Calu3 (cell line): Measurements from ENCODE around the gene TH. TPM values are rescaled to one million over a fixed set of nuclear protein-coding genes. Genes with fewer than 3 reads are reported as not detected.

Experiments
- BruUV-seq: library from RNA; stranded (reverse); fragments of 400-500 nt; replicated peaks from 2 replicates; lab custom pipeline; 2021; lab: Mats Ljungman, UMichigan
- CTCF ChIA-PET: fragments of 300-600 bp; sonication (Branson Sonifier 250); formaldehyde crosslinking; loops from one replicate; lab custom pipeline; 2022; ENCODE audit warnings: antibody characterized with exemption; lab: Charles Lee
- DNase-seq: peaks from one replicate; pipeline ENCODE4 v3.0.0; 2022
- H3K27ac Mint-ChIP-seq: one replicate; pipeline ENCODE4 v1.8.0; 2022; ENCODE audit warnings: mixed read lengths; ENCODE audit not compliant: unreplicated experiment
- H3K27me3 Mint-ChIP-seq: one replicate; pipeline ENCODE4 v1.8.0; 2022; ENCODE audit warnings: mixed read lengths; ENCODE audit not compliant: unreplicated experiment
- H3K36me3 Mint-ChIP-seq: one replicate; pipeline ENCODE4 v1.8.0; 2022; ENCODE audit warnings: mild to moderate bottlenecking, moderate library complexity, mixed read lengths; ENCODE audit not compliant: insufficient read depth, unreplicated experiment
- H3K4me1 Mint-ChIP-seq: one replicate; pipeline ENCODE4 v1.8.0; 2022; ENCODE audit warnings: mild to moderate bottlenecking, low read depth, mixed read lengths; ENCODE audit not compliant: unreplicated experiment
- H3K4me3 Mint-ChIP-seq: one replicate; pipeline ENCODE4 v1.8.0; 2022; ENCODE audit warnings: mild to moderate bottlenecking, low read depth, moderate library complexity, mixed read lengths; ENCODE audit not compliant: unreplicated experiment
- H3K9me3 Mint-ChIP-seq: one replicate; pipeline ENCODE4 v1.8.0; 2022; ENCODE audit warnings: low read depth, mixed read lengths; ENCODE audit not compliant: unreplicated experiment
- intact Hi-C: fragments of 100-400 bp; cut with micrococcal nuclease; formaldehyde crosslinking; loops from one replicate; pipeline ENCODE4 v1.10.0; 2022; ENCODE audit not compliant: unreplicated experiment
- total RNA-seq: library from RNA; stranded (reverse); gene quantifications from 2 replicates; pipeline ENCODE4 v1.2.3, GENCODE V29; 2022
- TF ChIP-seq, protein P1 (sequence below): fragments of 200-600 bp; IDR thresholded peaks from one replicate; pipeline ENCODE4 v1.8.0; 2022; ENCODE audit warnings: antibody characterized with exemption; ENCODE audit not compliant: unreplicated experiment

Gene TH
- total RNA-seq, 1 experiment from 2014 or later: not detected

DNA sequence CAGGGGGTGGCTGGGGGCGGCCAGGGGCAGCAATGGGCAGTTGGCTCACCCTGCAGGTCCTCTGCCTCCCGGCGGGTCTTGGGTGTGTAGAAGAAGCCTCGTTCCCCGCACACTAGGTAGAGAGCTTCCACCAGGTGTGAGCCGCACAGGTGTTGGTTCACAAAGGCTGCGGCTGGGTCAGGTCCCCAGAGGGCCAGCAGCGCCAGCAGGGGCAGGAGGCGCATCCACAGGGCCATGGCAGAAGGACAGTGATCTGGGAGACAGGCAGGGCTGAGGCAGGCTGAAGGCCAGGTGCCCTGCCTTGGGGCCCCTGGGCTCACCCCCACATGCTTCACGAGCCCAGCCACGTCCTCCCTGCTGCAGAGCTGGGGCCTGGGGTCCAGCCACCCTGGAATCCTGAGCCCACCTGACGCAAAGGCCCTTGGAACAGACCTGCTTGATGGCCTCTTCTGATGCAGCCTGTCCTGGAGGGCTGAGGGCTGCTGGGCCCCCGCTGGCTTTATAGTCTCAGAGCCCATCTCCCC lies 10.8 kb downstream of the TH start, which contains the start of gene INS:
TSS of gene INS (minus strand) at position 474 of the 524 bp plus-strand sequence. CDS start at position 236, 238 bp downstream.
- no peaks in the 10 kb centered on the region for H3K36me3 Mint-ChIP-seq
- BruUV-seq: no TSS peak
- no peak within 1 kb of the TSS for H3K27ac Mint-ChIP-seq
- no peaks in the 10 kb centered on the region for H3K4me1 Mint-ChIP-seq
- DNase-seq: no peak
- CTCF ChIA-PET: no interaction called here
- TF ChIP-seq, protein P1, sequence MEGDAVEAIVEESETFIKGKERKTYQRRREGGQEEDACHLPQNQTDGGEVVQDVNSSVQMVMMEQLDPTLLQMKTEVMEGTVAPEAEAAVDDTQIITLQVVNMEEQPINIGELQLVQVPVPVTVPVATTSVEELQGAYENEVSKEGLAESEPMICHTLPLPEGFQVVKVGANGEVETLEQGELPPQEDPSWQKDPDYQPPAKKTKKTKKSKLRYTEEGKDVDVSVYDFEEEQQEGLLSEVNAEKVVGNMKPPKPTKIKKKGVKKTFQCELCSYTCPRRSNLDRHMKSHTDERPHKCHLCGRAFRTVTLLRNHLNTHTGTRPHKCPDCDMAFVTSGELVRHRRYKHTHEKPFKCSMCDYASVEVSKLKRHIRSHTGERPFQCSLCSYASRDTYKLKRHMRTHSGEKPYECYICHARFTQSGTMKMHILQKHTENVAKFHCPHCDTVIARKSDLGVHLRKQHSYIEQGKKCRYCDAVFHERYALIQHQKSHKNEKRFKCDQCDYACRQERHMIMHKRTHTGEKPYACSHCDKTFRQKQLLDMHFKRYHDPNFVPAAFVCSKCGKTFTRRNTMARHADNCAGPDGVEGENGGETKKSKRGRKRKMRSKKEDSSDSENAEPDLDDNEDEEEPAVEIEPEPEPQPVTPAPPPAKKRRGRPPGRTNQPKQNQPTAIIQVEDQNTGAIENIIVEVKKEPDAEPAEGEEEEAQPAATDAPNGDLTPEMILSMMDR: no peak
- intact Hi-C loops: no loop called here
- H3K27me3 Mint-ChIP-seq: peaks cover 56% of the 10 kb centered on the region
- H3K4me3 Mint-ChIP-seq: no peak within 1 kb of the TSS
- H3K9me3 Mint-ChIP-seq: no peaks in the 10 kb centered on the region

DNA sequence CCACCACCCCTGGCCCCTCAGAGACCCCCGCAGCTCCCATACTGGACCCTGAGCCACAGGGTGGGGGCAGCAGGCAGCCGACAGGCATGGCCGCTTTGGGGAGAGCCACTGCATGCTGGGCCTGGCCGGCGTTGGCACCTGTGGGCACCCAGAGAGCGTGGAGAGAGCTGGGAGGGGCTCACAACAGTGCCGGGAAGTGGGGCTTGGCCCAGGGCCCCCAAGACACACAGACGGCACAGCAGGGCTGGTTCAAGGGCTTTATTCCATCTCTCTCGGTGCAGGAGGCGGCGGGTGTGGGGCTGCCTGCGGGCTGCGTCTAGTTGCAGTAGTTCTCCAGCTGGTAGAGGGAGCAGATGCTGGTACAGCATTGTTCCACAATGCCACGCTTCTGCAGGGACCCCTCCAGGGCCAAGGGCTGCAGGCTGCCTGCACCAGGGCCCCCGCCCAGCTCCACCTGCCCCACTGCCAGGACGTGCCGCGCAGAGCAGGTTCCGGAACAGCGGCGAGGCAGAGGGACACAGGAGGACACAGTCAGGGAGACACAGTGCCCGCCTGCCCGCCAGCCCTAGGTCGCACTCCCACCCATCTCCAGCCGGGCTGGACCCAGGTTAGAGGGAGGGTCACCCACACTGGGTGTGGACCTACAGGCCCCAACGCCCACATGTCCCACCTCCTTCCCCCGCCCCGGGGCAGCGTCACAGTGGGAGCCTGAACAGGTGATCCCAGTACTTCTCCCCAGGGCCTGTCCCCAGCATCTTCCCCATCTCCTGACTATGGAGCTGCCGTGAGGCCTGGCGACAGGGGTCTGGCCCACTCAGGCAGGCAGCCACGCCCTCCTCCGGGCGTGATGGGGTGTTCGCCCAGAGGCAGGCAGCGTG lies 11.8 kb downstream of the TH start:
- TF ChIP-seq, protein P1: no peak
- DNase-seq: no peak
- peaks cover 62% of the 10 kb centered on the region for H3K27me3 Mint-ChIP-seq
- intact Hi-C loops: no loop called here
- BruUV-seq: no TSS peak
- H3K27ac Mint-ChIP-seq: no peak overlapping the region
- H3K4me1 Mint-ChIP-seq: no peaks in the 10 kb centered on the region
- no peaks in the 10 kb centered on the region for H3K9me3 Mint-ChIP-seq
- CTCF ChIA-PET: no interaction called here
- H3K36me3 Mint-ChIP-seq: no peaks in the 10 kb centered on the region
- H3K4me3 Mint-ChIP-seq: no peak overlapping the region

DNA sequence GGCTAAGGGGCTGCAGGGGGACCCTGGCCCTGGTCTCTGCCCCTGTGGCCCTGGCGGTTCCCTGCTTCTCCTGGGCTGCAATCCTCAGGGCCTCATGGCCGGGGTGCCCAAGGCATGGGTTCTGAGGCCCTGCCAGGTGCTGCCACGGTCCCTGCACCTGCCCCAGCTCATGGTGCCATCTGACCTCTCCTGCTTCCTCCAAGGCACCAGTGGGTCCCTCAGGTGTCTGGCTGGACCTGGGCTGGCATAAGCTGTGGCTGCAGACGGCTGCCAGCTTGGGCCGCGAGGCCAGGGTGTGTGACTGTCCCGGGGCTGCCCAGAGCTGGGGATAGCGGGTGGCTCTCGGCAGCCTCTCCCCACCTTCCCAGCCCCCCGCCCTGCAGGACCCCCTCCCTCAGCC lies 12.6 kb downstream of the TH start:
- TF ChIP-seq, protein P1: no peak
- no peaks in the 10 kb centered on the region for H3K36me3 Mint-ChIP-seq
- H3K4me3 Mint-ChIP-seq: no peak overlapping the region
- H3K9me3 Mint-ChIP-seq: no peaks in the 10 kb centered on the region
- intact Hi-C loops: no loop called here
- no peak for DNase-seq
- CTCF ChIA-PET: no interaction called here
- H3K27ac Mint-ChIP-seq: no peak overlapping the region
- BruUV-seq: no TSS peak
- peaks cover 63% of the 10 kb centered on the region for H3K27me3 Mint-ChIP-seq
- no peaks in the 10 kb centered on the region for H3K4me1 Mint-ChIP-seq

DNA sequence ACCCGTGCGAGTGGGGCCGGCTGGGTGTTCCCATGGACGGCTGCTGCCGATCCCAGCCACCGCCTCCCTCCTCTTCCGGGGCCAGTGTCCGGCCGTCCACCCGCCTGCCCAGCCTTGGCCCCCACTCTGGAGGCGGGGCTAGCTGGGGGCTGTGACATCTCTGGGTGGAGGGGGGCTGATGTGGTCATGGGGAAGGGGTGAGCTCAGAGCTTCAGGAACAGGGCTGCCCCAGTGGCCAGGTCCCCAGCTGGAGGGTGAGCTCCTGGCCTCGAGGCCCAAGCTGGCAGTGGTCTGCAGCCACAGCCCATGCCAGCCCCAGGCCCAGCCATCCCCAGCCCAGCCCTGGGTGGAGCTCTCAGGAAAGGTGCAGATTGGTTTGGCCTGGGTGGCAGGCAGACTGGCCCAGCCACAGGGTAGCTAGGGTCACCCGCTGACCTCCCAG lies 13.3 kb downstream of the TH start:
- no peak overlapping the region for H3K27ac Mint-ChIP-seq
- H3K9me3 Mint-ChIP-seq: no peaks in the 10 kb centered on the region
- H3K27me3 Mint-ChIP-seq: peaks cover 63% of the 10 kb centered on the region
- no peaks in the 10 kb centered on the region for H3K36me3 Mint-ChIP-seq
- DNase-seq: no peak
- intact Hi-C loops: no loop called here
- CTCF ChIA-PET: no interaction called here
- no peak overlapping the region for H3K4me3 Mint-ChIP-seq
- TF ChIP-seq, protein P1: no peak
- no peaks in the 10 kb centered on the region for H3K4me1 Mint-ChIP-seq
- no TSS peak for BruUV-seq
